Uterus (tissue), 2 donors: ENCODE measurements around the gene GCK.

ENCODE experiments used
- POLR2A ChIP-seq, 2 donors: fragments of 450-650 bp; IDR thresholded peaks; one replicate each; pipeline ENCODE4 v1.6.1; 2016; ENCODE audit warnings: antibody characterized with exemption in 2 of 2, mild to moderate bottlenecking in 1 of 2, moderate library complexity in 1 of 2
- TF ChIP-seq, protein P1 (sequence below), 4 experiments: fragments of 200-600 bp in 2 of 4; fragments of 450-650 bp in 2 of 4; sonication (generic) in 2 of 4; IDR thresholded peaks; one replicate each; pipeline ENCODE4 v1.5.1; 2016 to 2019; ENCODE audit warnings: antibody characterized with exemption in 4 of 4, mild to moderate bottlenecking in 2 of 4, moderate library complexity in 1 of 4

DNA sequence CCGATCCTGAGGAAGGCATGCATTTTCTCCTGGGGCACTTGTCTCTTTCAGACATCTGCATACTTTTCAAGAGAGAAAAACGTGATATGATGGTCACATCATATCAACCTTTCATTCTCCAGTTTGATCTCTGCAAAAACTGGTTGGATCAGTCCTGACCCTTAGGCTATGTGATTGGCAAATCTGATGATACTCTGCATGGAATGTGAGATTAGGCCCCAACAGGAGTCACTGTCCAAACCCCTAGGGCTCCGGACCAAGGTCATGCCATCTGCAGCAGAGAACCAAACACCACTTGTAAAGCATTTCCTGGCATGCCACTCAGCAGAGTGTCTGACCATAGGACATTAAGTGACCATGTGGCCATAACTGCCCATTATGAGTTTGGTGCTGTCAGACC is 8.6 kb downstream of the GCK start:
- TF ChIP-seq POLR2A (IDR thresholded peaks at IDR 0.05), result no peak
- TF ChIP-seq, protein P1, sequence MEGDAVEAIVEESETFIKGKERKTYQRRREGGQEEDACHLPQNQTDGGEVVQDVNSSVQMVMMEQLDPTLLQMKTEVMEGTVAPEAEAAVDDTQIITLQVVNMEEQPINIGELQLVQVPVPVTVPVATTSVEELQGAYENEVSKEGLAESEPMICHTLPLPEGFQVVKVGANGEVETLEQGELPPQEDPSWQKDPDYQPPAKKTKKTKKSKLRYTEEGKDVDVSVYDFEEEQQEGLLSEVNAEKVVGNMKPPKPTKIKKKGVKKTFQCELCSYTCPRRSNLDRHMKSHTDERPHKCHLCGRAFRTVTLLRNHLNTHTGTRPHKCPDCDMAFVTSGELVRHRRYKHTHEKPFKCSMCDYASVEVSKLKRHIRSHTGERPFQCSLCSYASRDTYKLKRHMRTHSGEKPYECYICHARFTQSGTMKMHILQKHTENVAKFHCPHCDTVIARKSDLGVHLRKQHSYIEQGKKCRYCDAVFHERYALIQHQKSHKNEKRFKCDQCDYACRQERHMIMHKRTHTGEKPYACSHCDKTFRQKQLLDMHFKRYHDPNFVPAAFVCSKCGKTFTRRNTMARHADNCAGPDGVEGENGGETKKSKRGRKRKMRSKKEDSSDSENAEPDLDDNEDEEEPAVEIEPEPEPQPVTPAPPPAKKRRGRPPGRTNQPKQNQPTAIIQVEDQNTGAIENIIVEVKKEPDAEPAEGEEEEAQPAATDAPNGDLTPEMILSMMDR (IDR thresholded peaks at IDR 0.05), result no peak
